OCI-LY7 (cell line): Measurements from ENCODE around the gene TTC9C.

ENCODE experiments used
- EZH2phosphoT487 ChIP-seq: fragments of 200-600 bp; sonication (generic); IDR thresholded peaks from 2 replicates; pipeline ENCODE4 v1.6.1; 2018; ENCODE audit warnings: low read depth, borderline replicate concordance, mild to moderate bottlenecking, mixed run types, antibody characterized with exemption, low read length, moderate library complexity, mixed read lengths
- TF ChIP-seq, protein P1 (sequence below): fragments of 200-600 bp; sonication (generic); conservative IDR thresholded peaks from 2 replicates; pipeline ENCODE4 v1.5.1; 2014; ENCODE audit warnings: mild to moderate bottlenecking, antibody characterized with exemption, low read length, moderate library complexity, mixed read lengths

DNA sequence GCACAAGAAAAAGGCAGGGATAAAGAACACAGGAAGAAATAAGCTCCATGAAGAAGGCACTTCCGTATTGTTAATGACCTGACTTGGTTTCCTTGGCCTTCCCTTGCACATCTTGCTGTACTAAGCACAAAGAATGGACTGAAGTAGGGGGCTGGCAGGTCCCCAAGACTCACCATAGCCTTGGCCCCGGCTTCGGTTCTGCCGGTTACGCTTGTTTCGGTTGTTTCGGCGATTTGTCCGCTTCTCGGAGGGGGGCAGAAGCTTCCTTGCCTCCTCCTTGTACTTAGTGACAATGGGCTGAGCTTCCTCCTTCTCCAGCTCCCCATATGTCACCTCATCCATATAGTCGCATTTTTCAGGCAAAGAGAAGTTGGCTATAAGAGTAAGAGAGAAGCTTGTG lies 11.5 kb upstream of the TTC9C start:
- TF ChIP-seq, protein P1, sequence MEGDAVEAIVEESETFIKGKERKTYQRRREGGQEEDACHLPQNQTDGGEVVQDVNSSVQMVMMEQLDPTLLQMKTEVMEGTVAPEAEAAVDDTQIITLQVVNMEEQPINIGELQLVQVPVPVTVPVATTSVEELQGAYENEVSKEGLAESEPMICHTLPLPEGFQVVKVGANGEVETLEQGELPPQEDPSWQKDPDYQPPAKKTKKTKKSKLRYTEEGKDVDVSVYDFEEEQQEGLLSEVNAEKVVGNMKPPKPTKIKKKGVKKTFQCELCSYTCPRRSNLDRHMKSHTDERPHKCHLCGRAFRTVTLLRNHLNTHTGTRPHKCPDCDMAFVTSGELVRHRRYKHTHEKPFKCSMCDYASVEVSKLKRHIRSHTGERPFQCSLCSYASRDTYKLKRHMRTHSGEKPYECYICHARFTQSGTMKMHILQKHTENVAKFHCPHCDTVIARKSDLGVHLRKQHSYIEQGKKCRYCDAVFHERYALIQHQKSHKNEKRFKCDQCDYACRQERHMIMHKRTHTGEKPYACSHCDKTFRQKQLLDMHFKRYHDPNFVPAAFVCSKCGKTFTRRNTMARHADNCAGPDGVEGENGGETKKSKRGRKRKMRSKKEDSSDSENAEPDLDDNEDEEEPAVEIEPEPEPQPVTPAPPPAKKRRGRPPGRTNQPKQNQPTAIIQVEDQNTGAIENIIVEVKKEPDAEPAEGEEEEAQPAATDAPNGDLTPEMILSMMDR: no peak
- TF ChIP-seq EZH2phosphoT487: no peak
